Stomach (tissue), 9 donors: ENCODE measurements around the gene GREM2. TPM values are rescaled to one million over a fixed set of nuclear protein-coding genes. Genes with fewer than 3 reads are reported as not detected.
A peak's percentile ranks its signal among the peaks of the same experiment; 100 is the strongest.

Experiments
- DNase-seq, 2 donors: peaks; one replicate each; pipeline versions ENCODE4 v3.0.0 to v3.0.0-alpha.2; 2013 to 2019
- H3K27ac ChIP-seq, 5 donors: fragments of 200-600 bp in 4 of 5; sonication (generic) in 4 of 5; one replicate each; pipeline ENCODE4 v1.5.1; 2013 to 2019; ENCODE audit warnings: mild to moderate bottlenecking in 1 of 5, moderate library complexity in 1 of 5
- H3K27me3 ChIP-seq, 3 donors: fragments of 200-600 bp; sonication (generic); one replicate each; pipeline ENCODE4 v1.5.1; 2017 to 2019; ENCODE audit warnings: mixed run types in 1 of 3
- H3K36me3 ChIP-seq, 4 donors: fragments of 200-600 bp; sonication (generic); 1 replicate in 3 of 4; 2 replicates in 1 of 4; pipeline ENCODE4 v1.5.1; 2016 to 2019
- H3K4me1 ChIP-seq, 4 donors: fragments of 200-600 bp; sonication (generic); one replicate each; pipeline ENCODE4 v1.5.1; 2016 to 2019
- H3K4me3 ChIP-seq, 4 donors: fragments of 200-600 bp; sonication (generic) in 3 of 4; one replicate each; pipeline ENCODE4 v1.5.1; 2016 to 2019; ENCODE audit warnings: mild to moderate bottlenecking in 1 of 4
- H3K9me3 ChIP-seq, 4 donors: fragments of 200-600 bp; sonication (generic); one replicate each; pipeline ENCODE4 v1.5.1; 2016 to 2019
- CTCF ChIP-seq, 7 experiments: fragments of 450-650 bp in 4 of 7; fragments of 200-600 bp in 3 of 7; sonication (generic) in 3 of 7; IDR thresholded peaks; one replicate each; pipeline ENCODE4 v1.5.1; 2016 to 2019; ENCODE audit warnings: antibody characterized with exemption in 7 of 7, control low read depth in 2 of 7, mild to moderate bottlenecking in 1 of 7
- EP300 ChIP-seq: sonication (generic); formaldehyde crosslinking; IDR thresholded peaks from one replicate; pipeline ENCODE4 v1.6.1; 2017; ENCODE audit warnings: antibody characterized with exemption
- POLR2A ChIP-seq, 4 donors: fragments of 450-650 bp; IDR thresholded peaks; one replicate each; pipeline ENCODE4 v1.6.1; 2016; ENCODE audit warnings: antibody characterized with exemption in 4 of 4, control low read depth in 2 of 4, mild to moderate bottlenecking in 1 of 4, moderate library complexity in 1 of 4
- POLR2AphosphoS5 ChIP-seq, 3 donors: sonication (generic); formaldehyde crosslinking; IDR thresholded peaks; one replicate each; pipeline ENCODE4 v1.6.1; 2016; ENCODE audit warnings: antibody characterized with exemption in 3 of 3
- WGBS, 5 donors: extraction: QIAGEN DNeasy Blood & Tissue Kit in 3 of 5; methylation state at CpG; one replicate each; pipeline versions ENCODE4 v1.1.5 to v1.1.7; 2013 to 2018; 5-methylcytosine and 5-hydroxymethylcytosine counted together
- intact Hi-C: fragments of 100-400 bp; cut with DNase I; formaldehyde crosslinking; loops from one replicate; pipeline ENCODE4 v1.15.1; 2023; ENCODE audit warnings: low total_unique reads
- polyA plus RNA-seq, 3 donors: library from polyadenylated mRNA; stranded (reverse); fragments of 200-250 nt; gene quantifications; one replicate each; pipeline ENCODE4 v1.2.3, GENCODE V29; 2013
- total RNA-seq, 5 donors: library from RNA; depleted of rRNA; stranded (reverse); fragments of >200 nt; gene quantifications; one replicate each; pipeline versions ENCODE4 v1.1.0 to v1.2.3, GENCODE V29; 2014 to 2016
- donor health status: healthy with polysubstance abuse.
- donor health status: Bipolar disorder and iron deficiency.
- donor health status: healthy.

Gene GREM2
- total and polyA plus RNA-seq, 8 donors = 0.45 to 10.5 (median 2.4) TPM; not detected in 1

GRCh38 chr1:240599299-240599698 lies 12.7 kb downstream of the GREM2 start:
- 75 to 87% (median 77%) methylated on average over 3 of the region's 3 CpGs for WGBS, 5 donors
- DNase-seq = no peak
- no peak for TF ChIP-seq EP300
- no peak overlapping the region for H3K4me3 ChIP-seq
- no peaks in the 10 kb centered on the region for H3K9me3 ChIP-seq
- peak overlapping the region in 1 of 5 donors; percentile 26 for H3K27ac ChIP-seq
- no peaks in the 10 kb centered on the region for H3K27me3 ChIP-seq
- H3K36me3 ChIP-seq = no peaks in the 10 kb centered on the region
- intact Hi-C loops = no loop called here
- peaks cover 0 to 14% (median 12%) of the 10 kb centered on the region in 4 donors for H3K4me1 ChIP-seq

GRCh38 chr1:240598216-240599001 lies 13.5 kb downstream of the GREM2 start:
- H3K4me3 ChIP-seq = no peak overlapping the region
- DNase-seq = no peak
- 74 to 92% (median 83%) methylated on average over 3 of the region's 3 CpGs for WGBS, 5 donors

GRCh38 chr1:240597153-240597745 lies 14.7 kb downstream of the GREM2 start:
- Histone ChIP-seq H3K36me3 (no peaks in the 10 kb centered on the region), H3K4me1 (peaks cover 0 to 14% (median 12%) of the 10 kb centered on the region in 4 donors), H3K9me3 (no peaks in the 10 kb centered on the region), H3K4me3 (peak overlapping the region; percentile 3 to 14 (median 10)), H3K27me3 (no peaks in the 10 kb centered on the region), H3K27ac (peak overlapping the region; percentile 27 to 74 (median 56))
- intact Hi-C loops = no loop called here
- 18 to 33% (median 20%) methylated on average over 12 of the region's 12 CpGs for WGBS, 5 donors
- TF ChIP-seq EP300 (no peak), POLR2A (IDR thresholded peaks at IDR 0.05) (no peak), CTCF (IDR thresholded peaks at IDR 0.05) (no peak), POLR2AphosphoS5 (IDR thresholded peaks at IDR 0.05) (no peak)
- peak in 1 of 2 donors; percentile 65 for DNase-seq

More at GRCh38 chr1:240598216-240599001, 13.5 kb downstream of the GREM2 start:
- intact Hi-C loops = no loop called here
- no peak overlapping the region for H3K27ac ChIP-seq
- TF ChIP-seq POLR2AphosphoS5 (IDR thresholded peaks at IDR 0.05) (no peak), POLR2A (IDR thresholded peaks at IDR 0.05) (no peak), CTCF (IDR thresholded peaks at IDR 0.05) (no peak), EP300 (no peak)
- H3K9me3 ChIP-seq = no peaks in the 10 kb centered on the region
- no peaks in the 10 kb centered on the region for H3K36me3 ChIP-seq
- H3K27me3 ChIP-seq = no peaks in the 10 kb centered on the region
- peaks cover 0 to 14% (median 12%) of the 10 kb centered on the region in 4 donors for H3K4me1 ChIP-seq

- H3K27me3 ChIP-seq = no peaks in the 10 kb centered on the region
- TF ChIP-seq POLR2AphosphoS5 (IDR thresholded peaks at IDR 0.05) = no peak
- no peak for TF ChIP-seq EP300
- no peak for TF ChIP-seq POLR2A (IDR thresholded peaks at IDR 0.05)
- TF ChIP-seq CTCF (IDR thresholded peaks at IDR 0.05) = no peak
- intact Hi-C loops = no loop called here
- no peak for DNase-seq
- H3K36me3 ChIP-seq = no peaks in the 10 kb centered on the region
- H3K9me3 ChIP-seq = no peaks in the 10 kb centered on the region
- WGBS, 5 donors = 80 to 92% (median 88%) methylated on average over 2 of the region's 2 CpGs
- H3K27ac ChIP-seq = no peak overlapping the region
- no peak overlapping the region for H3K4me3 ChIP-seq
- peaks cover 0 to 14% (median 12%) of the 10 kb centered on the region in 4 donors for H3K4me1 ChIP-seq
These were observed 16.5 kb downstream of the GREM2 start for GRCh38 chr1:240595476-240595875.
